ENCODE measurements around the gene MAGI2.
"Not testable (repeated sequence)": the region's sequence is repeated elsewhere in the genome, so short reads cannot be mapped to it uniquely, and the experiment has no call there.

MAGI2 gene

DNA sequence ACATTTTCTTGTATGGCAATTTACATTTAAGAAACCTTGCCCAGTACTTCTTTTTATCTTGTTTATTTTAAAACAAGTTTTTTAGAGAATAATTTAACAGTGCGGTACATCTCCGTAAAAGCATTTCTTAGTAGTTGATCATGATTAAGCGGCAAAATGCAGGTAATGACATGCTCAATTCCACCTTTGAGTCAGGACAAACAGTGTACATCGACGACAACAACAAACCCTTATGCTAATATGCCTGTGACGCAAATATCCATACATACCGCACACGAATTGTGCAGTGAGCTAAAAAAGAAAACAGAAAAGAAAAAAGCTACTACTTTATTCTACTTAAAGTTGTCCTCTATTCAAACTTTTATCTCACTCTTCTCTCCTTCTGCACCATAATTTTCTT is 1.9 kb downstream of the MAGI2 start:
- no peak for DNase-seq (ENCODE audit: low read depth in 2 of 2)

DNA sequence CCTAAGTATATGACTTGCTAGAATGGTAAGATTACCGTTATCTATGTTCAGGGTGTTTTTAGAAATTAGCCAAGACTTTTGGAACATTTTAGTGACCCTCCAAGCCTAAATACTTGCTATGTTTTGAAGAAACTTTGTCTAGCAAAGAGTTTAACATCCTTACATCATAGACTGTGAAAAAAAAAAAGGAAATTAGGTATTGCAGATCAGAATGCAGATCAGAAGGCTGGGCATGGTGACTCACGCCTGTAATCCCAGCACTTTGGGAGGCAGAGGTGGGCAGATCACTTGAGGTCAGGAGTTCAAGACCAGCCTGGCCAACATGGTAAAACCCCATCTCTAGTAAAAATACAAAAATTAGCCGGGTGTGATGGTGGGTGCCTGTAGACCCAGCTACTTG is 10.7 kb downstream of the MAGI2 start:
- DNase-seq (ENCODE audit: low read depth in 2 of 2): not testable (repeated sequence)

DNA sequence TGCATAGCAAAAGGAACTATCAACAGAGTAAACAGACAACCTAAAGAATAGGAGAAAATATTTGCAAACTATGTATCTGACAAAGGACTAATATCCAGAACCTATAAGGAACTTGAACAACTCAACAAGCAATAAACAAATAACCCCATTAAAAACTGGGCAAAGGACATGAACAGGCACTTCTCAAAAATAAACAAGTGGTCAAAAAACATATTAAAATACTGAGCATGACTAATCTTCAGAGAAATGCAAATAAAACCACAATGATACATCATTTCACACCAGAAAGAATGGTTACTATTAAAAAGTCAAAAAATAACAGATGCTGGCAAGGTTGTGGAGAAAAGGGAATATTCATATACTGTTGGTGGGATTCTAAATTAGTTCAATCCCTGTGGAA is 17.1 kb downstream of the MAGI2 start:
- no peak for DNase-seq (ENCODE audit: low read depth in 2 of 2)

DNA sequence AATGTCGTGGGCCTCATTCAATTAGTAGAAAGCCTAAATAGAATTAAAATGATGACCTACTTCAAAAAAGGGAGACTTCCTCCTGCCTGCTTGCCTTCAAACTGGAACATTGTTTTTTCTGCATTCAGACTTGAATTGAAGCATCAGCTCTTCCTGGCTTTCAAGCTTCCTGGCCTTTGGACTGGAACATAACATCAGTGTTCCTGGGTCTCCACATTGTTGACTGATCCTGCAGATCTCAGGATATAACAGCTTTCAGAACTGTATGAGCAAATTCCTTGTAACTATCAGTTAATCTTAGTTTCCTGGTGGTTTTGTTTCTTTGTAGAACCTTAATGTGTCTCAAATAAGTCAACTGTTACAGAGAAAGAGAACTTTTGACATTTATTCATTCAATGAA is 18.6 kb downstream of the MAGI2 start:
- DNase-seq (ENCODE audit: low read depth in 2 of 2): no peak

DNA sequence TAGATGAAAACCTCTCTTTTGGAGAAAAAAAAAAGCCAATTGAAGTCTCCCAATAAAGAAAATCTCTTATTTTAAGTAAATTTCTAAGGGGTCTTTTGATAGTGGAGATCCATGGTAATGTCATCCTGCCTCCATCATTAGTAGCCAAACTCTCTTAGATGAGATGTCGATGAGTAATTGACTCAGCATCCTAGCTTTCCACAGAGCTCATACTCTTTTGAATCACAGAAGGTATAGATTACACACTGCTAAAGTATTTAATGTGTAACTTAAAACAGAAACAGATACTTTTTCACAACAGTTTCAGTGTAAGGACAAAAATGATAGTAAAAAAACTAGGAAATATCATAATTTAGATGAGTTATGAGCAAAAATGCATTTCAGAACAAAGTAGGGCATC is 19.4 kb downstream of the MAGI2 start:
- peak; percentile 70 to 72 for DNase-seq (ENCODE audit: low read depth in 2 of 2)

DNA sequence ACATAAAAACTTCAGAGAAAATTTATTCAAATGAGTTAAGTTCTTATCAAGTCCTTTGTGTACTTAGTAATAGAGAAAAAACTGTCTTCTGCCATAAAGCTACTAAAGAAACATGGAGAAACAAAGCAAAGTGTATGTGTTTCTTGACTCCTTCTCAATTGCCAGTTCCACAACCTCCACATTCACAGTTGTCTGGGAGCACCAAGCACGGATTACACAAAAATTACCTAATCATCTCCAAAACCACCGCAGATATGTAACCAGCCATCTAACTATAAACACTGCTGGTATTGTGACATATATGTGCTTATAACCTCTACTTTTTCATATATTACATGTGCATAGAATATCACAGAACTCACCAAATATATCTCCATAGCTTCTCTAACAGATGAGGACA is 23.1 kb downstream of the MAGI2 start:
- DNase-seq (ENCODE audit: low read depth in 2 of 2): no peak

DNA sequence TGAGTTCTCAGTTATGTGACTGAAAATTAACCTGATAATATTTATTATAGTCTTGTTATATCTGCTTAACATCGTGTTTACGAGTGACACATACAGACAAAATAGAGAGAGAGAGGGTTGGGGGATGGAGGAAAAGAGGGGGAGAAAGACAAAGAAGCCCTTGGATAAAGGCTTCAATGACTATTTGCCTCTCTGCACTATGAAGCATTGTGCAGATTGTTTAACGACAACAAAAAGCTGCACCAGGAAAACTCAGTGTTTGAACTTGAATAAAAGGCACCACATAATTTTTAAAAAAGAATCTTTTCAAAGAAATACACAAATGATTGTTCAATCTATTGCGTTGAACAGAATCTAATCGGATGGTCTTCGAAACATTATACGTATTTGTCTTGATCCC is 27.8 kb downstream of the MAGI2 start:
- no peak for DNase-seq (ENCODE audit: low read depth in 2 of 2)

DNA sequence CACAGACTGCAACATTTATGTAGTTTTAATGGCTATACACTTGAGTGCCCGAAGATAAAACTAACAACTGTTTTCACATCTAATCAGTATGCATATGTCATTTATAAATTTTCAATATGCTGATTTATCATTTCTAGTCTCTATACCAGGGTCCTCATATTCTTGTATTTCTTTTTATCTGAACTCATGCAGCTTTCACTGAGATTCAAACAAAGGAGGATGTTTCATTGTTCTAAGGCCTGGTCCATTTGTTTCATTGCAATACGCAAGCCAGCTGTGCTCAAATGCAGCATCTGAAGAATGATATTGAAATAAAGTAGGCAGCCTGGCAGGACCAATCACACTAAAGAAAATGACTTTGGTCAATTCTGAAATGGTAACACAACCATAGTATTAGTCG is 31.7 kb downstream of the MAGI2 start:
- no peak for DNase-seq (ENCODE audit: low read depth in 2 of 2)

DNA sequence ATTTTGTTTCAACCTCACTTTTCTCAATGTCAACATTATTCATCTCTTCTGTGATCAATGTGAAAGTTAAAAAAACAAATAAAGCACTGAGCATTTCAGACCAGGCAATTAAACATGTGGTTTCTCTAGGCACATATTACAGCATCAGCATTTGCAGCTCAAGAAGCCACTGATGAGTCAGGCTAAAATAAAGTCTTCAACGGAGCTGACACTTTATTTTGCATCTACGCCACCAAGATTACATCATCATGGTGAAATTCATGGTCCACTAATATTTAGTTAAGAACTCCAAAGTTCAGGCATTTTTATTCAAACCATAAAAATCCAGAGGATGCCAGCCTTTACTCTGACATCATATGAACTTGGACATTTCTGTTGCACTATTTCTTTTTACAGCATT is 33.0 kb downstream of the MAGI2 start:
- peak; percentile 83 to 84 for DNase-seq (ENCODE audit: low read depth in 2 of 2)

DNA sequence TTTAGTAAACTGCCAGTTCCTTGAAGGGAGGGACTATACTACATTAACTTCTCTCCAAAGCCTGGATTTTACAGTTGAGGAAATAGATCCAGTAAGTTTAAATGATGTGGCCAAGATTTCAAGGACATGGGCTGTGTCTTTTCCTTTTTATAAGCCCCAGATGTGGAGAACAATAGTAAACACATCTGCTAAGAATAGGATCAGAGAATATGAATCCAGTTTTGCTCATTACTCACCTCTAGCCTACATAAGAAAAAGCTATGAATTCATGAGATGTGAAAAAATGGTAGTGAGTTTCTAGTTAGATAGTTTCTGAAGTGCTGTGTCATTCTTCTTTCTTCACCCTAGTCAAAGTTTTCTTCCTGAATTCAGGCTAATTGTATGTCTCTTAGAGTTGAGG is 38.6 kb downstream of the MAGI2 start:
- no peak for DNase-seq (ENCODE audit: low read depth in 2 of 2)

DNA sequence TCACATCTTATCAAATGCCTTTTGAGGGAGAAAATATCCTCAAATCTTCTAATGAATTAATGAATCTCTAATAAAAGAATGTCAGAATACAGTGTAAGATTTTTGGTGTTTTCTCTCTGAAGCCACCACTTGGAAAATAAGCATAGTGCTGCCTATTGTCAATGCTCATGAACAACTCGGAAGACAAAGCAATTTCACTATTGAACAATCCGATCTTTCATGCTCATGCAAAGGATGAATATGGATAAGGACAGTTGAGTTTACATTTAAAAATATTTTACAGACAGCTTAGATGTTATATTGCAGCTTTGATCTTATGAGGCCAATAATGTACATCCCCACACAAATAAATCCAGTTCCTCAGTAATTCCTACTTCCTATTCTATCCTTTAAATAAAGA is 40.6 kb downstream of the MAGI2 start:
- no peak for DNase-seq (ENCODE audit: low read depth in 2 of 2)

DNA sequence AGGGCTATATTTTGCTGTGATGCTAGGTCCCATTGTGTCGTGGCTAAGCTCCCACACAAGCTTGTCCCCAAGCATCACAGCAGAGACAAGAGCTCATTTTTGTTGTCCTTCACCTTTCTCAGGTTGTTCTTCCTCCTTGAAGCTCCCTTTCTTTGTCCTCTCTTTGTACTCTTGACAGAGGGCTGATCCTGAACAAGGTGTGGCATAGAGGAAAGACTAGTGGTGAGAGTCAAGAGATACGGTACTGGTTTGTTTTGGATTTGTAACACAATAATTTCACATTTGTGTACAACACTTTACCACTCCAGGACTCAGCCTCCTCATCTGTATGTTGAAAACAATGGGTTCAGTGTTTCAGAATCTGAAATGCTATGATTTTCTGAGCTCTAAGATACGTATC is 41.0 kb downstream of the MAGI2 start:
- no peak for DNase-seq (ENCODE audit: low read depth in 2 of 2)

DNA sequence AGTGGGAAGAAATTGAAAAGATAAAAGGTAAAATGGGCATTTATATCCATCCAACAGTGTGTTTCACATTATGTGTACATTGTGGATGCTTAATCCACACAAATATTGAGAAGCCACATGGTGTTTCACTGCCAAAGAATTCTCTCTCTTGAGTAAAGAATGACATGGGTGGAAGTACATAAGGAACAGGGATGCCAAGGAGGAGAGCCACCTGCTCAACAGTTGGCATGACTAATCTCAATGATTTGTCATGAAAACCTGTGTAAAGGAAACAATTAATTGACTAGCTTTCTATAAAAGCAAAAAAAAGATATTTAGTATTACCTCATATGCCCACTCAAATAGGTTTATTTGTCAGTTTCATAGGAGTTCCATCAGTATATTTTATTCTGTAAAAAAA is 43.1 kb downstream of the MAGI2 start:
- DNase-seq (ENCODE audit: low read depth in 2 of 2): no peak

DNA sequence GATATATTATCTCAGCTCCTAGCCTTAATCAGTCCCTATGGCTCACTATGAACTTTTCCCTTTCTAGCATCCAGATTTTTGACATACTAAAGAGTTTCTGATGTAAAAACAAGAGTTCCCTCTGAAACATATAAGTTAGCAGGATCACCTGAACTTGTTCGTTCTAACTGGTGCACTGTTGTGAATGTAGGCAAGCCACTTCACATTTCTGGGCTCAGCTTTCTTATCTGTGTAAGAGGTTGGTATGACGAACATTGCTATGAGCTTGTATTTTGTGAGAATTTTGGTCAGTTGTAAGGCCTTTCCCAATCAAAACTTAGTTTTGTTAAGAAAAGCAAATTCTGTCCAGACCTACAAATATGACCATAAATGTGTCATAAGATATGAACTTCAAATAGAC is 46.1 kb downstream of the MAGI2 start:
- DNase-seq (ENCODE audit: low read depth in 2 of 2): no peak

DNA sequence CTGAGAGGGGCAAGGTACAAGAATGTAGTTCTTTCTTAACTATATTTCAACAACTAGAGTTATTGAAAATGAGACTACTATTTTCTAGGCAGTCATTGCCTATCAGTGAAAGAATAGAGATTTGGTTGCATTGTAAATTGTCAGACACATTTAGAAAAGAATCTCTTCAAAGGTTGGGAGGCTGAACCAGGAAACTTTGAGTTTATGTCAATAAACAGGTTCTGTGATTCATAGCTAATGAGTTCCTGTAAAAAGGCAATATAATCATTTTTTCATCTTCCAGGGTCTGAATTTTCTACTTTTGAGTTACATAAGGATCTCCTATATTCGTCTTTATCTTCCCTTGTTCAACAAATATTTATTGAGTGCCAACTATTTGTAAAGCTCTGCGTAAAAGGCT is 47.1 kb downstream of the MAGI2 start:
- DNase-seq (ENCODE audit: low read depth in 2 of 2): no peak

DNA sequence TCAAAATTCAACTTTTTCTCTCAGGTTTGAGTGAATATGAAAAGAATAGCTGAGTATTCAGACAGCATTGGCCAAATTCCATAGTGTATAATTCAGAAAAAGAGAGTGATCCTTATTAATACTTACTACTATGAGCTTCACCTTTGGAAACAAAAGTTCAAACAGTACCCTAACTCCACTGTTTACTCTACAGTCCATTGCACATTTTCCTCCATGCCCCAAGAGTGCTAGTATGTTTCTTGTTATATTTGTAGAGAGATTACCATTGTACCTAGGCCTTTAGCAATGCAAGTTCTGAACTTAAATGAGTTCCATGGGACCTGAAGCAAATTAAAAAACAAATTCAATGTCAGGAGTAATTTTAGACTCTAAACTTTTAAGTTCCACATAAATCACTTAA is 48.1 kb downstream of the MAGI2 start:
- no peak for DNase-seq (ENCODE audit: low read depth in 2 of 2)

DNA sequence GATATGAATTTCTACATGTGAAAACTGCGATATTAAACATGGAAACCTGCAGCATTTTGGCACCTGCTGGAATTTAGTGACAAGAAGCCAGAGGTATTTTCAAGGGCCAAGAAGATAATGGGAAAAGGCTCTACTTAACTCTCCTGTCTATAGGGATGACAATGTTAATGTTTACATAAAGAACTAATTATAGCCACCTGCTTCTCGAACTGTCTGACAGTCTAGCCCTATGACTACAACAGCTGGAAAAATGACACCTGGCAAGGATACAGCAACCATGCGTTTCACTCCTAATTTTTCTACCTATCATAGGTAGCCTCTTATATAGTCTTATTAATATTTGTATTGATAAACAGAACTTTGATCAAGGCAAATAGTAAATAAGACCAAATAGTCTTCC is 49.6 kb downstream of the MAGI2 start:
- DNase-seq (ENCODE audit: low read depth in 2 of 2): no peak

DNA sequence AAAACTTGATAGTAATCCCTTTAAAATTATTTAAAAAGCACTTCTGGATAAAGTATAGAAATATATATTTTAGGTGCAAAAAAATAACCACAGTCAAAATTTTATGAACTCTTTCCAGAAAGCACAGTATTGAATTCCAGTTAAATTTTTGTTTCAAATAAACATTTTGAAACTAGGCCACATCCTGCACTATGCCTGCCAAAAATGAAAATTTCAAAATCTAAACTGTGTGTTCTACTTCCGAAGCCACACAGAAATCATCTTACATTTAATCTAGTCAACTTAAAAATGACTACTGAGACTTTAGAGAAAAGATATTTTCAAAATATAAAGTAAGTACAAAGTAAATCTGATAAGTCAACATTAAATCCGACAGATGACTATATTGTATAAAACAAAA is 50.0 kb downstream of the MAGI2 start:
- DNase-seq (ENCODE audit: low read depth in 2 of 2): no peak

DNA sequence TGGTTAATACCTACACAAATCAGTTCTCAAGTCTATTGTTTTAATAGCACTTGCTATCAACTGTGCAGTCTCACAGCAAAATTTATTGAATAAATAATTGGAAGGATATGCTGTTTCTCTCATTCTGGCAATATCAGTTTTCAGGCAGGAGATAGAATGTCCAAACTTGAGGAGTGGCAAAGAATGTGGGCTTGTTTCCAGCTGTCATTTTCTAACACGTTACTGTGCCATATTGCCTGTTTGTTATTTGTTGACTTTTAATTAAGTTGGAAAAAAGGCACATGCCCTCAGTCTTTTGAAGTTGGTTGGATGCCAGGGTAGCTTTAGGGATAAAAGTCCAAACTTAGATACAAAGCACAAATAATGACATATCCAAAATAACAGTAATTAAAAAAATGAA is 52.2 kb downstream of the MAGI2 start:
- no peak for DNase-seq (ENCODE audit: low read depth in 2 of 2)

DNA sequence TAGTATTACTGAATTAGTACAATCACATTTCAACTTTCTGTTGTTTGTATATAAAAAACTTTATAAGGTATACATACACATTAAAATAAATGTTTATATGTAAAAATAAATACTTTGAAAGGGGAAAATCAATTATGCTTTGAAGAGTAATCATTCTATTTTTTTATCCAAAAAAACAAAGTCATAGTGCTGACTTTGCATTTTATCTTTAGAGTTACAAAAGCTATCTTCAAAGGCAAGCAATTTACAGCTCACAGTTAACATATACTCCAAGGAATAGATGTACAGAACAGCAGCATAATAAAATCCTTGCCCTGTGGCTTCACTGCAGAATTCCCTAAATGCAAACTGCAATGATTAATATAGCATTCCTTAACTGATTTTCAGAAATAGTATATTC is 53.2 kb downstream of the MAGI2 start:
- DNase-seq (ENCODE audit: low read depth in 2 of 2): no peak

DNA sequence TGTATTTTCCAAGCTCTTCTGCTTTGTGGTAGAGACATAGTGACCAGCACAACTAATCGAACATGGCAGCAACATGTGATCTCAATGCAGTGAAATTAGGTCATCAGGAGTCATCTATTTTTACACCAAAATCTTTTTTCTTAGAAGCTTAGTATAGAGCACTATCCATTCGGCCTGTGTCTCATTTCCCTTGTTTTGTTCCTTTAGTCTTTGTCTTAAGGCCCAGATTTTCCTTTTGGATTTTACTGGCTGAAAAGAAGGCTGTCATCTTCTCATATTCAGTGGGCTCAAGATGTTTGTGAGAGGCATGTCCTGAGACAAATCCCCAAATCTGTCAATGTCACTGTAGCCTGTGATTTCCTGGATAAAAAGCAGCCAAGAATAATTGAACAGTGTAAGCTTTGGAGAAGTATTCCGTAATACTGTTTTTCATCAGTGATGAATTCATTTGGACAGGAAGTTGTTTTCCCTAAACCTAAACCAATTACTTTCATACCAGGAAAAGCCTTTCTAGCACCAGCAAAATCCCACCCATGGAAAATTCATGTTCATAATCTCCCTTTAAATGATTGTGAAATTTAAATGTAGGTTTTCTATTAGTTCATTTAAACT is 55.2 kb downstream of the MAGI2 start:
- DNase-seq (ENCODE audit: low read depth in 2 of 2): no peak

DNA sequence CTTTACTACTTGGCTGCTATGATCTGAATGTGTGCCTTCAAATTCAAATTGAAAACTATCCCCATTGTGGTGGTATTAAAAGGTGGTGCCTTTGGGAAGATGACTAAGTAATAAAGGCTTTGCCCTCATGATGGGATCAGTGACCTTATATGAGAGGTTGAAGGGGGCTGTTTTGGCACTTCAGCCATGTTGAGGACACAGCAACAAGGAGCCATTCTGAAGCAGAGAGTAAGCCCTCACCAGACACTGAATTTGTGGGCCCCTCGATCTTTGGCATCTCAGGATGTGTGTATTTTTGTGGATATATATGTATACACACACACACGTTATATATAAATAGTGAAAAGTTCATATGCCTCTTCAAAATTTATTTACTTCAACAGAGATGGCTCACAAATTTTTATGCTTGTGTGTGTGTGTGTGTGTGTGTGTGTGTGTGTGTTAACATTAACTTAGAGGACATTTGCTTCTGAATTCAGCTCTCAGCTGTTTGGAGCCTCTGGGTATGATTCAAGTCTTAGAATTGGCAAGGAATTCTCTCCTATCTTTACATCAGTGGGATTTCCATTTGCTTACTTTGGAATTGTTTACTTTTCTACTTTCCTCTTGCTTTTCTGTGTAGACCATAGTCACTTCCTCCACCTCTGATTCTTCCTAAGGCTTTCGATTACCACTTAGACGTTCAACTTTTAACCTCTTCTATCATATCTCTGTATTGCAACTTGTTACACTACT is 66.6 kb downstream of the MAGI2 start:
- DNase-seq (ENCODE audit: low read depth in 2 of 2): no peak

DNA sequence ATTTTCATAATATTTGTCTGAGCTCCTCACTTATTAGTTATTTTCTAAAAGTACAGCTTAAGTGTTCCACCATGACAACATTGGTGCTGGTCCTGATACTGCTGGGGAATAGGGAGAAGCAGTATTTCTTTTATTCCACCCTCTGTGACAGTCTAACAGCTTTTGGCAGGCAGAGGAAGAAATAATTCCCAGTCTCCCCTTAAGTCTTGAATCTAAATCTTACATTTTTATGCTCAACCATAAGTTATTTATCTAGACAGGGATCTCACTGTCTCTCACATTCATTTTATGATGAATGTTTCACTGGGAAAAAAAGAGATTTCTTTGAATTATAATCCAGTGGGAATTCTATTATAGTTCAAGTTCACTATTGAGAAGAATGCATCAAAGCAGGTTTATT is 71.5 kb downstream of the MAGI2 start:
- DNase-seq (ENCODE audit: low read depth in 2 of 2): no peak

DNA sequence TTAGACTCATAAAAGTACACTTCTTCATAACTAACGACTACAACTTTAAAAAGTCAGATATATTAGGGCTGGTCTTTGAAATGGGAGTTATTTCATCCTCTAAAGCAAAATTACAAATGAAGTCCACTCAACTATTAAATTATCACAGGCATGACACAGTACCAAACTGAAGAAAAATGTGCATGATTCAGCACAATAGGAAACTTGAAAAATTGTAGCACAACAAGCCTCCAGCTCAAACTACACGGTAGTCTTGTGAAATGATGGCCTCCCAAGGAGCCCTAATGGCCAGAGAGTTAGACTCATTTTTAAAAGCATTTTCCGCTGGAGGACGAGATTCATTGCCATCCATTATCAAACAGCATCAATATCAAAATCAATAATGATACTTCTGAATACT is 76.4 kb downstream of the MAGI2 start:
- DNase-seq (ENCODE audit: low read depth in 2 of 2): no peak
